Measurements from ENCODE around the gene DNAJC11.

GRCh38 chr1:6585081-6585722 is 116.4 kb downstream of the DNAJC11 start:
- TF ChIP-seq ESRRG (CRISPR knock-in tag; IDR thresholded peaks at IDR 0.05) = no peak
- TF ChIP-seq PATZ1 (CRISPR knock-in tag; IDR thresholded peaks at IDR 0.05; ENCODE audit: borderline replicate concordance) = no peak
- no peak for TF ChIP-seq RARB (CRISPR knock-in tag; IDR thresholded peaks at IDR 0.05)
- no peak for TF ChIP-seq POU6F1 (CRISPR knock-in tag; IDR thresholded peaks at IDR 0.05; ENCODE audit: borderline replicate concordance, low read depth)
- TF ChIP-seq OSR1 (CRISPR knock-in tag; IDR thresholded peaks at IDR 0.05) = no peak
- no peak for TF ChIP-seq CSRNP3 (CRISPR knock-in tag; IDR thresholded peaks at IDR 0.05)
- TF ChIP-seq CREB5 (CRISPR knock-in tag; IDR thresholded peaks at IDR 0.05; ENCODE audit: low read depth) = no peak
- TF ChIP-seq ZNF70 (CRISPR knock-in tag; IDR thresholded peaks at IDR 0.05) = no peak
